Effector memory CD4-positive, alpha-beta T cell (primary cell): ENCODE measurements around the gene AHCYL1.

Source experiments
- DNase-seq, 3 donors: peaks; one replicate each; pipeline ENCODE4 v3.0.0-alpha.2; 2020
- H3K27ac ChIP-seq: 2 replicates; pipeline ENCODE4 v1.7.0; 2013; ENCODE audit warnings: mild to moderate bottlenecking, low read length, moderate library complexity; ENCODE audit not compliant: insufficient read depth, poor library complexity, severe bottlenecking
- H3K27me3 ChIP-seq: replicated peaks from 2 replicates; pipeline ENCODE4 v1.7.0; 2013; ENCODE audit warnings: mild to moderate bottlenecking, low read length; ENCODE audit not compliant: insufficient read depth, control insufficient read depth, poor library complexity, severe bottlenecking
- H3K36me3 ChIP-seq: 2 replicates; pipeline ENCODE4 v1.7.0; 2013; ENCODE audit warnings: mild to moderate bottlenecking, low read length, moderate library complexity; ENCODE audit not compliant: control insufficient read depth, insufficient read depth
- H3K4me1 ChIP-seq: 2 replicates; pipeline ENCODE4 v1.7.0; 2013; ENCODE audit warnings: low read length, mild to moderate bottlenecking; ENCODE audit not compliant: control insufficient read depth, insufficient read depth, poor library complexity, severe bottlenecking
- H3K4me3 ChIP-seq: 2 replicates; pipeline ENCODE4 v1.7.0; 2013; ENCODE audit warnings: low read length, low read depth, mild to moderate bottlenecking; ENCODE audit not compliant: insufficient read depth, poor library complexity, severe bottlenecking
- H3K9me3 ChIP-seq: 2 replicates; pipeline ENCODE4 v1.7.0; 2013; ENCODE audit warnings: mild to moderate bottlenecking, low read length, moderate library complexity; ENCODE audit not compliant: control insufficient read depth

Gene AHCYL1

GRCh38 chr1:110032327-110032726 is 47.8 kb downstream of the AHCYL1 start:
- no peaks in the 10 kb centered on the region for H3K36me3 ChIP-seq
- H3K27me3 ChIP-seq, result no peaks in the 10 kb centered on the region
- H3K4me1 ChIP-seq, result peaks cover 21% of the 10 kb centered on the region
- no peak for DNase-seq
- H3K4me3 ChIP-seq, result no peak overlapping the region
- H3K9me3 ChIP-seq, result no peaks in the 10 kb centered on the region
- H3K27ac ChIP-seq, result no peak overlapping the region

DNA sequence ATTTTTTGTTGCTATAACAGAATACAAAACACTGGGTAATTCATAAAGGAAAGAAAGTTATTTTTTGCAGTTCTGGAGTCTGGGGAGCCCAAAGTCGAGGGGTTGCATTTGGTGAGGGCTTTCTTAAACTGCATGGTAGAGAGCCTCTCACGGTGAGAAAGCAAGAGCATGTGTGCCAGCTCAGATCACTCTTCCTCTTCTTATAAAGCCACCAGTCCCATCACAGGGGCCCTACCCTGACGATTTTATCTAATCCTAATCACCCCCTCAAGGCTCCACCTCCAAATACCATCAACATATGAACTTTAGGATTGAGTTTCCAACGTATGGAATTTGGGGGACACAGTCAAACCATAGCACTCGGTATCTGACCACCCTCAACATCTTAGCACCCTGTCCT is 48.9 kb downstream of the AHCYL1 start:
- H3K27me3 ChIP-seq, result no peaks in the 10 kb centered on the region
- H3K27ac ChIP-seq, result no peak overlapping the region
- H3K36me3 ChIP-seq, result peaks cover 4% of the 10 kb centered on the region
- H3K4me1 ChIP-seq, result peaks cover 21% of the 10 kb centered on the region
- H3K9me3 ChIP-seq, result no peaks in the 10 kb centered on the region
- no peak overlapping the region for H3K4me3 ChIP-seq
- DNase-seq, result no peak

GRCh38 chr1:110034040-110034450 is 49.5 kb downstream of the AHCYL1 start:
- DNase-seq, result no peak
- Histone ChIP-seq H3K4me1 (peaks cover 21% of the 10 kb centered on the region), H3K27ac (peak overlapping the region; percentile 65), H3K4me3 (peak overlapping the region; percentile 27), H3K9me3 (no peaks in the 10 kb centered on the region), H3K36me3 (peaks cover 11% of the 10 kb centered on the region), H3K27me3 (no peaks in the 10 kb centered on the region)

- H3K27me3 ChIP-seq, result no peaks in the 10 kb centered on the region
- H3K4me1 ChIP-seq, result peaks cover 21% of the 10 kb centered on the region
- H3K9me3 ChIP-seq, result no peaks in the 10 kb centered on the region
- peaks cover 17% of the 10 kb centered on the region for H3K36me3 ChIP-seq
- H3K4me3 ChIP-seq, result peak within 1 kb of the TSS; percentile 85
- DNase-seq, result peak; percentile 82 to 91 (median 88)
- peak within 1 kb of the TSS; percentile 91 for H3K27ac ChIP-seq
Measured at GRCh38 chr1:110034451-110035235, 50.1 kb downstream of the AHCYL1 start, which contains the start of gene STRIP1. Gene STRIP1, plus strand, starts transcription at chr1:110034624. Its CDS starts 14 bp downstream, at chr1:110034638.

- Histone ChIP-seq H3K9me3 (no peaks in the 10 kb centered on the region), H3K4me3 (peak overlapping the region; percentile 85), H3K27ac (peak overlapping the region; percentile 91), H3K27me3 (no peaks in the 10 kb centered on the region), H3K4me1 (peaks cover 21% of the 10 kb centered on the region), H3K36me3 (peaks cover 23% of the 10 kb centered on the region)
- no peak for DNase-seq
Measured at GRCh38 chr1:110035236-110035752, 50.7 kb downstream of the AHCYL1 start.

- Histone ChIP-seq H3K36me3 (peaks cover 53% of the 10 kb centered on the region), H3K4me3 (no peak overlapping the region), H3K4me1 (peaks cover 18% of the 10 kb centered on the region), H3K27ac (no peak overlapping the region), H3K9me3 (no peaks in the 10 kb centered on the region), H3K27me3 (no peaks in the 10 kb centered on the region)
- DNase-seq, result no peak
Measured at GRCh38 chr1:110038271-110038670, 53.7 kb downstream of the AHCYL1 start.

- H3K4me3 ChIP-seq, result no peak overlapping the region
- peaks cover 11% of the 10 kb centered on the region for H3K4me1 ChIP-seq
- H3K9me3 ChIP-seq, result no peaks in the 10 kb centered on the region
- H3K27ac ChIP-seq, result no peak overlapping the region
- peaks cover 67% of the 10 kb centered on the region for H3K36me3 ChIP-seq
- no peaks in the 10 kb centered on the region for H3K27me3 ChIP-seq
- no peak for DNase-seq
Measured at GRCh38 chr1:110039641-110040040, 55.1 kb downstream of the AHCYL1 start.

- H3K4me3 ChIP-seq, result no peak overlapping the region
- peaks cover 8% of the 10 kb centered on the region for H3K4me1 ChIP-seq
- H3K27ac ChIP-seq, result no peak overlapping the region
- peaks cover 76% of the 10 kb centered on the region for H3K36me3 ChIP-seq
- H3K9me3 ChIP-seq, result no peaks in the 10 kb centered on the region
- H3K27me3 ChIP-seq, result no peaks in the 10 kb centered on the region
- DNase-seq, result no peak
Measured at GRCh38 chr1:110040548-110040947, 56.0 kb downstream of the AHCYL1 start.

DNA sequence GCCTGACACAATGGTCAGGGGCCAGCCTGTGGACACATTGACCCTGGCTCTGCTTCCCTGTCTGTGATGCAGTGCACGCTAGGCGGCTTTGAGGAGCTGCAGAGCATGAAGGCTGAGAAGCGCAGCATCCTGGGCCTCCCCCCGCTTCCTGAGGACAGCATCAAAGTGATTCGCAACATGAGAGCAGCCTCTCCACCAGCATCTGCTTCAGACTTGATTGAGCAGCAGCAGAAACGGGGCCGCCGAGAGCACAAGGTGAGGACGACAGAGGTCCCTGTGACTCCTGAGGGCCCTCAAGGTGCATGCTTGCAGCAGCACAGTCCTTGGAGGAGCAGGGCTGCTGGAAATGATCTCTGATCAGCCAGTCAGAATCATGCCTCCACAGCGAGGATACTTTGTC is 58.5 kb downstream of the AHCYL1 start:
- no peaks in the 10 kb centered on the region for H3K9me3 ChIP-seq
- H3K36me3 ChIP-seq, result peaks cover 100% of the 10 kb centered on the region
- H3K27me3 ChIP-seq, result no peaks in the 10 kb centered on the region
- H3K27ac ChIP-seq, result no peak overlapping the region
- no peak overlapping the region for H3K4me3 ChIP-seq
- DNase-seq, result no peak
- no peaks in the 10 kb centered on the region for H3K4me1 ChIP-seq

DNA sequence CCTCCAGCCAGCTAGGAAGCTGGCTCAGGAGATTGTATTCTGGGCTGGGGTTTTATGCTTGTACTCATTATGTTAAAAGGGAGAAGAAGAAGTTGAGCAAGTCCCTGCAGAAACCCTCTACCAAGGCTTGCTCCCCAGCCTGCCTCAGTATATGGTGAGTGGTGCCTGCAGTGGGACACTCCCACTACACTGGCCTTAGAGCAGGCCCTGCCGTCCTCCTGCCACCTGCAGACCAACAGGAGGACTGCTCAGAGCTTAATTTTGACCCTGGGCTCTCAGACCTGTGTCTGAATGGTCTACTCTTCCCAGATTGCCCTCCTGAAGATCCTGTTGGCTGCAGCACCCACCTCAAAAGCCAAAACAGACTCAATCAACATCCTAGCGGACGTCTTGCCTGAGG is 62.9 kb downstream of the AHCYL1 start:
- H3K27me3 ChIP-seq, result no peaks in the 10 kb centered on the region
- H3K9me3 ChIP-seq, result no peaks in the 10 kb centered on the region
- DNase-seq, result no peak
- H3K4me1 ChIP-seq, result no peaks in the 10 kb centered on the region
- no peak overlapping the region for H3K4me3 ChIP-seq
- no peak overlapping the region for H3K27ac ChIP-seq
- H3K36me3 ChIP-seq, result peaks cover 99% of the 10 kb centered on the region
